Measurements from ENCODE around the gene UBXN11.
"Not testable (repeated sequence)": the region's sequence is repeated elsewhere in the genome, so short reads cannot be mapped to it uniquely, and the experiment has no call there.

DNA sequence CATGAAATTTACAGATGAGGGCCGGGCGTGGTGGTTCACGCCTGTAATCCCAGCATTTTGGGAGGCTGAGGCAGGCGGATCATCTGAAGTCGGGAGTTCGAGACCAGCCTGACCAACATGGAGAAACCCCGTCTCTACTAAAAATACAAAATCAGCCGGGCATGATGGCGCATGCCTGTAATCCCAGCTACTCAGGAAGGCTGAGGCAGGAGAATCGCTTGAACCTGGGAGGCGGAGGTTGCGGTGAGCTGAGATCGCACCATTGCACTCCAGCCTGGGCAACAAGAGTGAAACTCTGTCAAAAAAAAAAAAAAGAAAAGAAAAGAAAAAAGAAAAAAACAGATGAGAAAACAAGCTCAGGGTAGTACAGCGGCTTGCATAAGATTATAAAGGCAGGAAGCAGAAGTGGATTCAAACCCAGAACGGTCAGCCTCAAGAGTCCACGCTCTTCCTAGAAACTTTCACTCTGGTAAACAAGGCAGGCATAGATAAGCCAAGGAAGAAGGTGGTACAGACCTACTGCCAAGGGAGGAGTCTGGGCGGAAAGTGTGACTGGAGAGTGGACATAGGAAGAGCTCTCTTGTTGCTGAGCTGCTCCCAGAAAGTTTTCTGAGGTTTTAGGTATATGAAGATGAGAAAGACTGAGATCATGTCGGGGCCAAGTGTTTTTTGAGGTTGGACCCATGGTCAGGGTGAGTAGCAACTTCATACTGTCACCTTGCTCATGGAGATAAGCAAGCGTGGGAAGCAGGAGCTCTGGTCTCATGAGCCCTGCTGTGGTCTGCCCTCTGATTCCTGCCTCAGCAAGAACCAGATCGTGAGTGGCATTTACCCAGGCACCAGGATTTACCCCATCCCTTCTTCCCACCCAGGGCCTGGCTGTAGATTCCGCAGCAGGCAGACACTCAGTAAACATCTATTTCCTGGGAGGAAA is 1.8 kb upstream of the UBXN11 start:
- TF ChIP-seq, protein P1, sequence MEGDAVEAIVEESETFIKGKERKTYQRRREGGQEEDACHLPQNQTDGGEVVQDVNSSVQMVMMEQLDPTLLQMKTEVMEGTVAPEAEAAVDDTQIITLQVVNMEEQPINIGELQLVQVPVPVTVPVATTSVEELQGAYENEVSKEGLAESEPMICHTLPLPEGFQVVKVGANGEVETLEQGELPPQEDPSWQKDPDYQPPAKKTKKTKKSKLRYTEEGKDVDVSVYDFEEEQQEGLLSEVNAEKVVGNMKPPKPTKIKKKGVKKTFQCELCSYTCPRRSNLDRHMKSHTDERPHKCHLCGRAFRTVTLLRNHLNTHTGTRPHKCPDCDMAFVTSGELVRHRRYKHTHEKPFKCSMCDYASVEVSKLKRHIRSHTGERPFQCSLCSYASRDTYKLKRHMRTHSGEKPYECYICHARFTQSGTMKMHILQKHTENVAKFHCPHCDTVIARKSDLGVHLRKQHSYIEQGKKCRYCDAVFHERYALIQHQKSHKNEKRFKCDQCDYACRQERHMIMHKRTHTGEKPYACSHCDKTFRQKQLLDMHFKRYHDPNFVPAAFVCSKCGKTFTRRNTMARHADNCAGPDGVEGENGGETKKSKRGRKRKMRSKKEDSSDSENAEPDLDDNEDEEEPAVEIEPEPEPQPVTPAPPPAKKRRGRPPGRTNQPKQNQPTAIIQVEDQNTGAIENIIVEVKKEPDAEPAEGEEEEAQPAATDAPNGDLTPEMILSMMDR (IDR thresholded peaks at IDR 0.05): not testable (repeated sequence)
- not testable (repeated sequence) for TF ChIP-seq POLR2A (IDR thresholded peaks at IDR 0.05)
